GM19467 (cell line): ENCODE results near the gene METTL17.
"Not testable (repeated sequence)": the region's sequence is repeated elsewhere in the genome, so short reads cannot be mapped to it uniquely, and the experiment has no call there.

Experiments used
- ATAC-seq: cut with Tn5 transposase; IDR thresholded peaks from one replicate; pipeline ENCODE4 v1.9.1; 2021; ENCODE audit warnings: mild to moderate bottlenecking, moderate library complexity; ENCODE audit not compliant: unreplicated experiment

The METTL17 gene, protein sequence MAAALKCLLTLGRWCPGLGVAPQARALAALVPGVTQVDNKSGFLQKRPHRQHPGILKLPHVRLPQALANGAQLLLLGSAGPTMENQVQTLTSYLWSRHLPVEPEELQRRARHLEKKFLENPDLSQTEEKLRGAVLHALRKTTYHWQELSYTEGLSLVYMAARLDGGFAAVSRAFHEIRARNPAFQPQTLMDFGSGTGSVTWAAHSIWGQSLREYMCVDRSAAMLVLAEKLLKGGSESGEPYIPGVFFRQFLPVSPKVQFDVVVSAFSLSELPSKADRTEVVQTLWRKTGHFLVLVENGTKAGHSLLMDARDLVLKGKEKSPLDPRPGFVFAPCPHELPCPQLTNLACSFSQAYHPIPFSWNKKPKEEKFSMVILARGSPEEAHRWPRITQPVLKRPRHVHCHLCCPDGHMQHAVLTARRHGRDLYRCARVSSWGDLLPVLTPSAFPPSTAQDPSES

DNA sequence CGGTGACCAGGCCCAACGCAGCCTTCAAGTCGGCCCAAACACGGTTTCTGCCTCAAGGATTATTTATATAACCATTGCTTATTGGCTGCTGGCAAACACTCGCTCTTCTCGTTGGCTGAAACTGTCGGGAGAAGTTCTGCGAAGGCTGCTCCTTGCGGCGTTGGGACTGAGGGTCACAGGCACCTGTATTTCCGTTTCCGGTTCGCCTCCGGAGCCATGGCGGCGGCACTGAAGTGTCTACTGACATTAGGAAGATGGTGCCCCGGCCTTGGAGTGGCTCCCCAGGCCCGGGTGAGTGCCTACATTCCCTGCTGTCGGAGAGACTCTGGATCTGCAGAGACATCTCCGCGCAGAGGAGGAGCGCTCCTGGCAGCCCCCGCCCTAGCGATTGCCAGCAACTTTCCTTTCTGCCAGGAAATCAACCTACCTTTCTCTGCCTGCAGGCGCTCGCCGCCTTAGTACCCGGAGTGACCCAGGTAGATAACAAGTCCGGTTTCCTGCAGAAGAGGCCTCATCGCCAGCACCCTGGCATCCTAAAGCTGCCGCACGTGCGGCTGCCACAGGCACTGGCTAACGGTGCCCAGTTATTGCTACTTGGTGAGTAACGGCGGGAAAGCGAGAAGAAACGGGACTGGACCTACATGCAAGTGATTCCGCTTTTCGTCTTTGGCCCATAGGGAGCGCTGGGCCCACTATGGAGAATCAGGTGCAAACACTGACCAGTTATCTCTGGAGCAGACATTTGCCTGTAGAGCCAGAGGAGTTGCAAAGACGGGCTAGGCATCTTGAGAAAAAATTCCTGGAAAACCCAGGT lies at the start of gene METTL17:
Gene METTL17 (plus strand): TSS at position 194 of the 814 bp plus-strand sequence. CDS start 23 bp downstream, at position 217.
- ATAC-seq: peak; percentile 95

- not testable (repeated sequence) for ATAC-seq
Measured at GRCh38 chr14:20945146-20945545, 44.6 kb upstream of the METTL17 start.

DNA sequence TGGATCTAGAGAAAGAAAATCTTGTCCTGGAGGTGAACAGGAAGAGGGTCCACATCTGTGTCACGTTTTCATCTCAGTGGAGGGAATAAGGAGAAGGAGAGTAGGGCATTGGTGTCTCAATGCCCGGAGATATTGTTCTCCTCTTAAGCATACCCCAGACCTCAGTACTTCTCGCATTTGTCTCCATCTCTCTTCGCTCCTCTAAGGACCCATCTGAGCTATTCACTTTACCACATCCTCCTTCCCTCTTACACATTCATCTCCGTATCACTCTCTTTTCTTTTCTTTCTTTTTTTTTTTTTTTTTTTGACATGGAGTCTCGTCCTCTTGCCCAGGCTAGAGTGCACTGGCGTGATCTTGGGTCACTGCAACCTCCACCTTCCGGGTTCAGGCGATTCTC lies 43.1 kb upstream of the METTL17 start:
- not testable (repeated sequence) for ATAC-seq

GRCh38 chr14:20954736-20955537 lies 34.8 kb upstream of the METTL17 start, which contains the start of gene RNASE2:
Gene RNASE2 (plus strand): TSS chr14:20955487. CDS start chr14:20955772, 285 bp downstream.
- ATAC-seq: not testable (repeated sequence)

- not testable (repeated sequence) for ATAC-seq
Measured at GRCh38 chr14:20955538-20955873, 34.3 kb upstream of the METTL17 start.

GRCh38 chr14:20956376-20956976 lies 33.3 kb upstream of the METTL17 start:
- no peak for ATAC-seq

DNA sequence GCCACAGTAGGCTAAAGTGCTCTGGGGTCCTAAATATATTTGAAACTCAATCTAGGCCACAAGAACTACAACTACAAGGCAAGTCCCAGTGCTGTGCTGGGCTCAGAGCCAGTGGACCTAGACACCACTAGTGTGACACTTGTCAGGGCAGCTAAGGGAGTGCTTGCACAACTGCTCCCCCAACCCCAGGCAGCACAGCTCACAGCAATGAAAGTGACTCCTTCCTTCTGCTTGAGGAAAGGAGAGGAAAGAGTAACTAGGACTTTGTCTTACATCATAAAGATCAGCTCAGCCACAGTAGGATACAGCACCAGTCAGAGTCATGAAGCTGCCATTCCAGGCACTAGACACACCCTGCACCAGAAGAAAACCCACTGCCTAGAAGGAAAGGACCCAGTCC lies 30.8 kb upstream of the METTL17 start:
- ATAC-seq: not testable (repeated sequence)

- no peak for ATAC-seq
Measured at GRCh38 chr14:20969336-20969735, 20.4 kb upstream of the METTL17 start.

DNA sequence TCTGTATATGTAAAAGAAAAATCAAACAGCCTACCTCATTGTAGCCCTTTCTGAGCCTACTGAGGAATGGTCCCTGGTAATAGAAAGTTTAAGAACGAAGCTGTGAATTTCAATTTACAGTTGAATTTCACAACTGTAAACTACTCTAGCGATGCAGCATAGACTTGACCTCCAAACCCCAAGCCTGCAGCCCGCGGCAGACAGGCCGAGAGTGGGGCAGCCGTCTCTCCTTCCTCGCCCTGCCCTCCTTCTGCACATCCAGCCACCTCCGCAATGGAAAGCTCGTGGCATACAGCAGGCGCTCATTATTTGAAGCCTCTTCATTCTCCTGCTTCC lies 19.2 kb upstream of the METTL17 start:
- peak; percentile 21 for ATAC-seq

- peak; percentile 88 for ATAC-seq
Measured at GRCh38 chr14:20970983-20971704, 18.6 kb upstream of the METTL17 start.

- no peak for ATAC-seq
Measured at GRCh38 chr14:20971705-20972021, 18.1 kb upstream of the METTL17 start.

DNA sequence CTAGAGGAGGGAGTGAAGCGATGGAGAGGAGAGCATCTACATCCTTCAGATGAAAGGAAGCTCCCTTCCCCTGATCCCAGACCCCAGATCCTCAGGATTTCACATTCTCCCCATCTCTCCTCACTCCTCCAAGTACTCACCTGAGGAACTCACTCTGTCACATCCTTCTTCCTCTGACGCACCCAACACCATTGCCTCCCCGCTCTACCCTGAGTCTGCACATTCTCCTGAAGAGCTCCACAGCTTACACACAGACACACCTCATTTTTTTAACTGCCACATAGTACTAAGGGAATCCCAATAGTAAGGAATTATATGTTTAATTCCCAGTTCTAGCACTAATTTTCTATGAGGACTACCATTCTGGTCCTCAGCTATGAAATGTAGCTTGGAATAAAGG lies 16.3 kb upstream of the METTL17 start:
- no peak for ATAC-seq

GRCh38 chr14:20976291-20976690 lies 13.5 kb upstream of the METTL17 start:
- ATAC-seq: no peak

DNA sequence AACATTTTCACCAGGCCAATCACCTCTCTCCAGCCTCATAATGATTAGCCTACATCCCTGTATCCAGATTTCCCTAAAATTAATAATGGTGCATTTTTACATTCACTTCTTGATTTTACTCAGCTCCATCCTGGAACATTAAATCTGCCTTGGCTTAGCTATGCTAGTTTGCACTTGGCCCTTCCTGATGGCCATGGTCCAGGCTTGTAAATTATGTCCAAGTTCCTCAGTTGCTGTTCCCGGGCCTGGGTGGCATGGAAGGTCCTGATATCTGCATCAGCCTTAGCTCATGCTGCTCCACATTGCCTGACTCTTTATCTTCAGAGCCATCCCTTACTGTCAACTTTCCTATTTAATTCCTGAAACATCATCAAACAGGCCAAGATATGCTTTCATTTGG lies 11.1 kb upstream of the METTL17 start:
- no peak for ATAC-seq

DNA sequence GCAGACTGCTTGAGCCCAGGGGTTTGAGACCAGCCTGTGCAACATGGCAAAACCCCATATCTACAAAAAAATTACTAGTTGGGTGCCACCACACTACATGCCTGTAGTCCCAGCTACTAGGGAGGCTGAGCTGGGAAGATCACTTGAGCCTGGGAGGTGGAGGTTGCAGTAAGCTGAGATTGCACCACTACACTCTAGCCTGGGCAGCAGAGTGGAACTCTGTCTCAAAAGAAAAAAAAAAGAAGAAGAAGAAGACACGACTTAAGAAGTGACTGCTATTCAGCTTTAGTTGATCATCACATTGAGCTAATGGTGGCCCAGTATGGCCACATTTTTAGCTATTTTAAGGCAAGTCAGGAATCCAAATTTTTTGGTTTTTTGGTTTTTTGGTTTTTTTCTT lies 8.9 kb upstream of the METTL17 start:
- ATAC-seq: no peak

- ATAC-seq: no peak
Measured at GRCh38 chr14:20982646-20983369, 7.0 kb upstream of the METTL17 start.

- ATAC-seq: not testable (repeated sequence)
Measured at GRCh38 chr14:20985650-20986049, 4.1 kb upstream of the METTL17 start.

DNA sequence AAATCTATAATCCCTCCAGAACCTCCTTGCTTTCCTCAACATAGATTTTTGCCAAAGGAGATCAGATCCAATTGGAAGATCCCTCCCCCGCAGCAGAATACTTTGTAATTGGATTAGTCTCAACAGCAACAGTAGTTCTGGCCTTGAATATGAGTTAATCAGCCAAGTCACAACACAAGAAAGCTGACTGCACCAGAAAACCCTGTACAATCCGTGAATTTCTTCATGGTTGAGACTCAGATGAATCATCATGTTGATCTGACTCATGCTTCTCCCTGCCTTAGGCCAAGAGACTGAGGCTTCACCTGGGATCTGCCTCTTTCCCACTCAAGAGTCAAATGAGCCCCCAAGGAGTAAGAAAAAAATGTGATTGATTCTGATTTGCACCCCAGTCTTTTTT lies 3.0 kb upstream of the METTL17 start:
- no peak for ATAC-seq

DNA sequence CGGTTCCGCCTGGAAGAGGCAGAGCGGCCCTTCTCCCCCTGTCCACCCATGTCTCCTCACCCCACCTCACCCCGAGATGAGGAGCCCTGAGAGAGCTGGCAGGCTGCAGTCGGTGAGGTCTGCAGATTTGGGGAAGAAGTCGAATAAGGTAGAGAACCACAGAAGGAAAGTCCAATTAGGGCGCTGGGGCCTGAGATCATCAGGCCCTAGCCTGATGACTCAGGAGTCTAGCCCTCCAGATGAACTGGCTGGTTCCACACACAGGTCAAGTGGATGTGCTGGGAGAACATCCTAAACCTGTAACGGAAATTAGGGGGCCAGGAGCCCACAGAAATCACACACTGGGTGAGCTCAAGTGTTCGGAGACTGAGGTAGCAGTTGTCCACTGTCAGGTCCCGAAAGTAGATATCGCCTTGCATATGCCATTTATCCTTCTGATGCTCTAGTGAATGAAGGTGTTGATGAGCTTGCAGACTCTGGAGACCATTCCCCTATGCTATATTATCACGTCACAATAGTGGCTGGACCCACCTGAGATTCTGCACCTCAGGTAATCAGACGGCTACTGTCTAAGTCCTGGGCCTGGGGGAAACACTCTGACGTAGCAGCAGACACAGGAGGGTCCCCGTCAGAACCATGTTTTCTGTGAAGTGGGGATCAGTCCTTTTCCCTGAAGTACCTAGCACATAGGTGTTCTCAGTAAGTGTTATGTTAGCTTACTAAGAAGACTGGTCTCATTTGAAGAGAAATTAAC lies 886 bp upstream of the METTL17 start:
- no peak for ATAC-seq
